T-helper 22 cell (primary cell): ENCODE measurements around the gene DHRS7B.
A peak's percentile ranks its signal among the peaks of the same experiment; 100 is the strongest.
"Not testable (repeated sequence)": the region's sequence is repeated elsewhere in the genome, so short reads cannot be mapped to it uniquely, and the experiment has no call there.

ENCODE experiments used
- DNase-seq: peaks from one replicate; pipeline ENCODE4 v3.0.0-alpha.2; 2020; ENCODE audit warnings: low read depth

DHRS7B gene

GRCh38 chr17:21126645-21127508 is at the start of gene DHRS7B:
Gene DHRS7B (plus strand): TSS chr17:21126964. CDS start chr17:21126972, 8 bp downstream.
- peak; percentile 94 for DNase-seq

- DNase-seq, result no peak
These were observed 49.5 kb upstream of the DHRS7B start for GRCh38 chr17:21077281-21077680.

DNA sequence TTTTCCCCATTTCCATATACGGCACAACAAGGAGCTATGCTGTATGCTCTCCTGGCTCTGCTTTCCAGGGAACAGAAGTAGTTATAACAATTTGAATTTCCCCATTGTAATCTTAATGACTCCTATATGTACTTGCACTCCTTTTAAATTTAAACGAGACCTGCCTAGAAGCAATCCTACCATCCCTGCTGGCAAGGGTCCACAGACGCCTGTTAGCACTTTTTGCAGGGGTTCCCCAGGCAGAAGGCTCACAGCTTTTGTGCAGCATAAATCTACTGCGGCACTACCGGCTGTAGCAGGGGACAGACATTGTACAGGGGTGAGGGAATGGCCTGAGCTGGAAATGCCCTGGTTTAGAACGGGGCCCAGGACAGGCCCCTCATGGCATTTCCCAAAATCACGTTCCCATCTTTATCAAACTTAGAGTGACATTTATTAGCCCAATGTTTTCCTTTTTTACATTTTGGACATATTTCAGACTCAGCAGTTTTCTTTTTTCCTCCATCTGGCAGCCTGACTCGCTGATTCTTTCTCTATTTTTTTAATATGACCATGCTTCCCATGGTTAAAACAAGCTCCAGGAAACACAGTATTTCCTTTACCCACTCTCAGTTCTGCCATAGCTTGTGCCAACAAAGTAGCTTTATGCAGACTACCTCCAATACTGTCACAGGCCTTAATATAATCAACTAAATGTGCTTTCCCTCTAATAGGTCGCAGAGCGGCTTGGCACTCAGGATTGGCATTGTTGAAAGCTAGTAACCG is 48.6 kb upstream of the DHRS7B start:
- DNase-seq, result no peak

GRCh38 chr17:21079196-21079595 is 47.6 kb upstream of the DHRS7B start:
- DNase-seq, result no peak

GRCh38 chr17:21082001-21082436 is 44.7 kb upstream of the DHRS7B start:
- DNase-seq, result no peak

- DNase-seq, result not testable (repeated sequence)
These were observed 41.5 kb upstream of the DHRS7B start for GRCh38 chr17:21085280-21085679.

GRCh38 chr17:21085707-21086106 is 41.1 kb upstream of the DHRS7B start:
- DNase-seq, result no peak

DNA sequence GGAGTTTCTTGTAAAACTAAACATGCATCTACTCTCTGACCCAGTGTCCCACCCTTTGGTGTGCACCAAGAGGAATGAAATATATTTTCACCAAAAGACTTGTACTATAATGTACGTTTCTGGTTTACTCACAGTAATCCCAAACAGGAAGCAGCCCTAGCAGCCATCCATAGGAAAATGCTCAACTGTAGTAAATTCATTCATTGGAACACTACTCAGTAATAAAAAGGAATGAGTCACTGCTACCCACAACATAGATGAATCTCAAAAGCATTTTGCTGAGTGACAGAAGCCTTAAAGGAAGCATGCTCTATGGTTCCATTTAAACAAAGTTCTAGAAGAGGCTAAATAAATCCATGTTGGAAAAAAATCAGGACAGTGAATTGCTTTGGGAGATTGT is 37.6 kb upstream of the DHRS7B start:
- no peak for DNase-seq

DNA sequence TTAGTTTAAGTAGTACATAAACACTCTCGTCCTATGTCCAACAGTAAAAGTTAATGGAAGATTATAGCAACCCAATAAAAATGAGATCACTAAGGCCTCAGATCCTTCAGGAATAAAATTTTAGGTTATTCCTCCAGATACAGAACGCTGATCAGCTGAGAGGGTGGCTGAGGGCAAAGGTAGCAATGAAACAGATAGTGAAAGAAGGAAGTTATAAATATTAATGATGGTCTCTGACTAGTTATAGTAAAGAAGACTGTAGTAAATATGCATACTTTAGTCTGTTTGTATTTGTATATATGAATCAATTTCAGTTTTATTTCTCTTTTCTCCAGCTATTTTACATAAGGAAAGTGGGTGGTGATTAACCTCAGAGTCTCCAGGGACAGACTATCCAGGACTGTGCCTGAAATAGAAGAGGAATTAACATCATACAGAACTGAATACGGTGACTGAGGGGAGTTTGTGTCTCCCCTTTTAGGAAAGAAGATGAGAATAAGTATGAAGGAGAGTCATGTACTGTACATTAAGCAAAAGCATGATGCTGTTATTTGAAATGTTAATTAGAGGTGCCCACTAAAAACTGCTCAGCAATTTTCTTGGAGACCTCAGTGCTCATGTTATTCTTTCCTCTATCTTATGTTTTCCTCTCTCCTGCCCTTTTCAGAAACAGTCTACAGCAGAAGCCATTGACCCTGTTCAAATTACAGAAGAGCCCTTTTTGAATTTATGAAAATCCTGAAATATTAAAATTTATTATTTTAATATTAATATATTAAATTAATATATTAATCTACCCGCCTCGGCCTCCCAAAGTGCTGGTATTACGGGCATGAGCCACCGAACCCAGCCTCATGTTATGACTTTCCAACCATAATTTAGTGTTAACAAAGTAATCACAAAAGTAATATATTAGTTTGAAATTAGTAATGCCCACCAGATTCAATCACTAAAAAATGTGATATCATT is 36.5 kb upstream of the DHRS7B start:
- DNase-seq, result no peak

DNA sequence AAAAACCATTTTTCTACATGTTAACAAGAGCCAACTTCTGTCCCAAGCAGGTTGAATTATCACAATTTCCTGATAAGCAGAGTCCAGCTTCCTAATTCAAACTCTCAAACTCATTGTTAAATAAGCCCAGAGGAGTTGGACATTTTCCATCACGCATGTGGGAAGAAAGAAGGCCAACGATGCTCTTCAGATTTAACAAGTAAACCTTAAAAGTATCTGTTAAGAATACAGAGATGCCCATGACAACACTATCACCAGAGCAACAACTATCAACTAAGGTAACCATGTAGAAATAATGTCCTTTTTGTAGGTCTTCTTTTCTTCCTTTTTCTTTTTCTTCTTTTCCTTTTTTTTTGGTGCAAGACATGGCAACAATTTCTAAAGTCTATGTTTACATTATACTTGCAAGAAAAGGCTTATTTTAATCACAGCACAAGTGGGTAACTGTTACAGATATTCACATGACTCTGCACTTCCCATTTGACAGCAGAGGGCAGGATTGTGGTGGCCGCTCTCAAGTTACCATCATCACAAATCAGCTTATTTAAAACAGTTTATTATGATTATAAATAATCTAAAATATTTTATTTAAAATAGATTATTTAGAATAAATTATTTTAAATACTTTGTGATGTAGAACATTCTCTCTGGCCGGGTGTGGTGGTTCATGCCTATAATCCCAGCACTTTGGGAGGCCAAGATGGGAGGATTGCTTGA is 35.7 kb upstream of the DHRS7B start:
- DNase-seq, result no peak

DNA sequence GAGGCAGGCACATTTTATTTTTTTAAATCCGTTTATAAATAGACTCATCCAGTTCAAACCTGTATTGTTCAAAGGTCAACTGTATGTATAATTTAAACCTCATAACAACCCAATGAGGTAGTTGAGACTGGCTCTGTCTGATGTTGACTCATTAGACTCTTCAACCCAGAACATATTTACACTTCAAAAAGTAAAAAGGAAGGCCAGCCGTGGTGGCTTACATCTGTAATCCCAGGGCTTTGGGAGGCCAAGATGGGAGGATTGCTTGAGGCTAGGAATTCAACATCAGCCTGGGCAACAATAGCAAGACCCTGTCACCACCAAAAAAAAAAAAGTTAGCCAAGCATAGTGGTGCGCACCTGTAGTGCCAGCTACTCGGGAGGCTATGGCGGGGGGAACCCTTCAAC is 32.5 kb upstream of the DHRS7B start:
- DNase-seq, result no peak

- no peak for DNase-seq
These were observed 31.0 kb upstream of the DHRS7B start for GRCh38 chr17:21095735-21096134.

DNA sequence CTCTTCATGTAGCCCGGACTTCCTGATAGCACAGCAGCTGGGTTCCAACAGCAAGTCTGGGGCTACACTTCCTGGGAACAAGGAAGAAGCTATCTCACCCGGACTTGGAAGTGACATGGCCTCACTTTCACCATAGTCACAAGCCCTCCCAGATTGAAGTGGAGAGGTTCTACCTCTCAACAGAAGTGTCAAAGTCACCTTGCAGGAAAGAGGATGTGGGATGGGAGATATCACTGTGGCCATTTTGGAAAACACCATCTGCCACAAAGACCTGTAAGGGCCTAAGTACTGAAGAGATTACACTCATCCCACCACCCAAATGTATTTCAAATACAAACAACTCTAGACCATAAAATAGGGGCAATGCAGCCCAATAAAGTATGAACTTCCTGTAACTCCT is 29.9 kb upstream of the DHRS7B start:
- no peak for DNase-seq

DNA sequence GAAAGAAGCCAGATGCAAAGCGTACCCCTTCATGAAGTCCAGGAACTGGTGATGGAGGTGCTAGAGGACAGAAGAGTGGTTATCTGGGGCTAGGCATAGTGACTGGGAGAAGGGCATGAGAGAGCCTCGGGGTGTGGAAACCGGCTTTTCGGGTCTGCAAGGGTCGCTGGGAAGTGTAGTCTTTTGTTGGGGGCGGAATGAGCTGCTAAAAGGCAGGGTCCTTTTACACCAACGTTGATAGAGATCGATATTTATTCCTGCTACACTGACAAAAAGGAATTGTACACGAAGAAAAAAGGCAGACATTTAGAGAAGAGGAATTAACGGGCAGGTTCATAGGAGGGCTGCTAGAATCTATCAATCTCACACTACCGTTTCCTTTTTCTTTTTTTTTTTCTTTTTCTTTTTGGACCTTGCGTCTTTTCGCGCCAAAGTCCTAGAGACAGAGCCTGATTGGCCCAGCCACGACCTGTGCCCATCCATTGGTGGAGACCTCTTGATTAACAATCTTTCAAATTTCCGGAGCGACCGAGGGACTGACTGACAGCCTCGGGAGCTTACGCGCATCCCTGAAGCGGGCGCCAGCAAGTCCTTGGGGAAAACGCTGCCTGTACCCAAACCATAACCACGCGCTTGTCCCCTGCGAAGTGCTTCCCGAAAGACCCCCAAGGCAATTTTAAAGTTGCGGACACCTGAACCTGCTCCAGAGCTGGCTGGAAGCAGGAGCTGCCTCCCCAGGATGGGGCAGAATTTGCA is 27.7 kb upstream of the DHRS7B start:
- DNase-seq, result peak; percentile 27

DNA sequence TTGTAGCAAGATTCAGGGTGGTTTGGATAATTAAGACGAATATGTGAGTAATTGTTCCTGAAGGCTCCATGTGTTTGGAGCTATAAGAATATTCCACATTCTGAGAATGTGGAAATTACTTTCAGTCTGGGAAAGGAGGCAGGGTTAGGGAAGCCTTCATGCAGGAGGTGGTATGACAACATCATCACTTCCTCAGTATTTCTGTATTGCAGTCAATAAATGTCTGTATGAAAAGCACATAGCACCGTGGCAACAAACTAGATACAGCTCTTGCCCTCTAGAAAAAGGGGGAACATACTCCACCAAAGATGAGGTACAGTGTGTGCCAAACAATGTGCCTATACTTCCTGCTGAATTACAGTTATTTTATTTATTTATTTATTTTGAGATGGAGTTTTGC is 26.1 kb upstream of the DHRS7B start:
- no peak for DNase-seq

DNA sequence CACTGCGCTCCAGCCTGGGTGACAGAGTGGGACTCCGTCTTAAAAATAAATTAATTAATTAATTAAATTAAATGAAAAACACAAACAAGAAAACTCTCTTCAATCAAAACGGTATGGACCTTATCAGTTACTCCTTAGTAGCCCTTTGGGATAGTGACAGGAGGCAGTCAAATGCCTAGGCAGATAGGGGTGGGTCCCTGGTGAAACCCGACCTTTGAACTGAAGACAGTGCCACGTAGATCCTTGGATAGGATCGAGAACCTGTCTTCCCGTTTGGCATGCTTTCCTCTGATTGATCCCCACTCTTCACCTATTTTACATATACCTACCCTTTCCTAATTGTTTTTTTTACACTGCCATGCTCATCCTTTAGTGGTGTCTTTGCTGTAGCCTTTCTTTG is 22.2 kb upstream of the DHRS7B start:
- no peak for DNase-seq

DNA sequence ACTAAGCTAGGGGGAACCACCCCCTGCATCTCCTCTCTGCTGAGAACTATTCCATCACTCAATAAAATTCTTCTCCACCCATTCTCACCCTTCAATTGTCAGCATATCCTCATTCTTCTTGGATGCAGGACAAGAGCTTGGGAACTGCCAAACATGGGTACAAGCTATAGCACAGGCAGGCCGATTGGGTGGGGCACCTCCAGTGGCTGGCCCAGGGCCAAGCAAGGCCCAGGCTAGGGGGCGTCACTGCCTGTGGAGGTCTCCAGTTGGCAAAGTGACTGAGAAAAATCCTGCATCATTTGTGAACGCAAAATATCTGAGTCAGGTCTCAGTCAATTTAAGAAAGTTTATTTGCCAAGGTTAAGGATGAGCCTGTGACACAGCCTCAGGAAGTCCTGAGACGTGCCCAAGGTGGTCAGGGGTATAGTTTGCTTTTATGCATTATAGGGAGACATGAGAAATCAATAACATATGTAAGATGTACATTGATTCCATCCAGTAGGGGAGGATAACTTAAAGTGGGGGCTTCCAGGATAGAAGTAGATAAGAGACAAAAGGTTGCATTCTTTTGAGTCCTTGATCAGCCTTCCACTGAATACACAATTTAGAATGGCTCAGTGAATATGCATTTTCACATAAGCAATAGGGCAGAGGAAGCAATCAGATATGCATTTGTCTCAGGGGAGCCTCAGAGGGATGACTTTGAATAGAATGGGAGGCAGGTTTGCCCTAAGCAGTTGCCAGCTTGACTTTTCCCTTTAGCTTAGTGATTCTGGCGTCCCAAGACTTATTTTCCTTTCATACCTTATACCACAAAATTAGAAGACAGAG is 21.5 kb upstream of the DHRS7B start:
- DNase-seq, result no peak

GRCh38 chr17:21106316-21106715 is 20.4 kb upstream of the DHRS7B start:
- DNase-seq, result no peak

DNA sequence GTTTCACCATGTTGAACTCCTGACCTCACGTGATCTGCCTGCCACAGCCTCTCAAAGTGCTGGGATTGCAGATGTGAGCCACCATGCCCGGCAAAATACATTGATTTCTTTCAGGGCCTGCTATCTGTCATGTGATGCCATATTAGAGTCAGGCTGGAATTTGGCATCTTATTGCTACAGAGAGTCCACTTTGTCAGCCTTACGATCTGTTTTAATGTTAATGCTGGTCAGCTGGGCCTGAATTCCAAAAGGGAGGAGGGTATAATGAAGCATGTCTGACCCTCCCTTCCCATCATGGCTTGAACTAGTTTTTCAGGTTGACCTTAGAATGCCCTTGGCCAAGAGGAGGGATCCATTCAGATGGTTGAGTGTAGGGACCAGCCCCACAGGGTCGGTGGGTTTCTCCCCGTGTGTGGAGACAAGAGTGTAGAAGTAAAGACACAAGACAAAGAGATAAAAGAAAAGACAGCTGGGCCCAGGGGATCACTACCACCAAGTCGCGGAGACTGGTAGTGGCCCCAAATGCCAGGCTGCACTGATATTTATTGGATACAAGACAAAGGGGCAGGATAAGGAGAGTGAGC is 19.6 kb upstream of the DHRS7B start:
- DNase-seq, result not testable (repeated sequence)
